GM19025 (cell line): ENCODE measurements around the gene POU3F3.

Source experiments
- ATAC-seq: cut with Tn5 transposase; IDR thresholded peaks from one replicate; pipeline ENCODE4 v1.9.1; 2021; ENCODE audit warnings: mild to moderate bottlenecking, low read depth, moderate library complexity; ENCODE audit not compliant: unreplicated experiment

Gene POU3F3

GRCh38 chr2:104872866-104873688, 19.2 kb downstream of the POU3F3 start:
- peak; percentile 84 for ATAC-seq

GRCh38 chr2:104873689-104874054, 19.8 kb downstream of the POU3F3 start:
- no peak for ATAC-seq

- no peak for ATAC-seq
Observed at GRCh38 chr2:104874230-104874629, 20.3 kb downstream of the POU3F3 start.

- ATAC-seq: no peak
Observed at GRCh38 chr2:104875262-104875661, 21.3 kb downstream of the POU3F3 start.

GRCh38 chr2:104876606-104877570, 23.0 kb downstream of the POU3F3 start:
- ATAC-seq: no peak

- ATAC-seq: no peak
Observed at GRCh38 chr2:104878863-104879512, 25.1 kb downstream of the POU3F3 start.

GRCh38 chr2:104880076-104880475, 26.2 kb downstream of the POU3F3 start:
- ATAC-seq: no peak

- no peak for ATAC-seq
Observed at GRCh38 chr2:104883357-104883756, 29.4 kb downstream of the POU3F3 start.

- ATAC-seq: no peak
Observed at GRCh38 chr2:104885119-104885782, 31.3 kb downstream of the POU3F3 start.

- no peak for ATAC-seq
Observed at GRCh38 chr2:104887676-104888075, 33.8 kb downstream of the POU3F3 start.

GRCh38 chr2:104888489-104889258, 34.8 kb downstream of the POU3F3 start:
- ATAC-seq: no peak

GRCh38 chr2:104889291-104889959, 35.5 kb downstream of the POU3F3 start:
- ATAC-seq: no peak

GRCh38 chr2:104889960-104890684, 36.2 kb downstream of the POU3F3 start:
- ATAC-seq: no peak

GRCh38 chr2:104890685-104891069, 36.8 kb downstream of the POU3F3 start:
- no peak for ATAC-seq

- no peak for ATAC-seq
Observed at GRCh38 chr2:104891145-104891544, 37.2 kb downstream of the POU3F3 start.

GRCh38 chr2:104896446-104896845, 42.5 kb downstream of the POU3F3 start:
- no peak for ATAC-seq

- ATAC-seq: no peak
Observed at GRCh38 chr2:104897515-104898184, 43.7 kb downstream of the POU3F3 start.

- ATAC-seq: no peak
Observed at GRCh38 chr2:104900608-104901007, 46.7 kb downstream of the POU3F3 start.
